ENCODE data around the gene BRINP1.
"Not testable (repeated sequence)": the region's sequence is repeated elsewhere in the genome, so short reads cannot be mapped to it uniquely, and the experiment has no call there.

Gene BRINP1

DNA sequence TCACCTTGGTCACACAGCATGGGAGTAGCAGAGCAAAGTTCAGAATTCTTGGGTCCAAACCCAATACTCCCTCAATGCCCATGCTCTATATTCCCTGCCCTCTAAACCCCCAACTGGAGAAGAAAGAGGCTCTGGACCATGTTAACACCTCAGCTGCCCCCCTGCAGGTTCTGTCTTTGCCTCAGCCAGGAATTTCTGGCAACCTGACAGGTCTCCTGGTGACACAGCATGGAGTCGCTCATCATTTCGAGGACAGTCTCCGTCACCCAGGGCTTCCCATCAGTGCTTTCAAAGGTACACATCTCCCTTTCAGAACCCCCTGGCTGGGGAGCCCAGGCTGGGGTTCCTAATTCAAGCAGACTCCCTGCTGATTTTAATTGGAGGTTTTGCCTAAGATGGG is 189.5 kb downstream of the BRINP1 start:
- H3K27ac ChIP-seq = no peak overlapping the region
- TF ChIP-seq, protein P1, sequence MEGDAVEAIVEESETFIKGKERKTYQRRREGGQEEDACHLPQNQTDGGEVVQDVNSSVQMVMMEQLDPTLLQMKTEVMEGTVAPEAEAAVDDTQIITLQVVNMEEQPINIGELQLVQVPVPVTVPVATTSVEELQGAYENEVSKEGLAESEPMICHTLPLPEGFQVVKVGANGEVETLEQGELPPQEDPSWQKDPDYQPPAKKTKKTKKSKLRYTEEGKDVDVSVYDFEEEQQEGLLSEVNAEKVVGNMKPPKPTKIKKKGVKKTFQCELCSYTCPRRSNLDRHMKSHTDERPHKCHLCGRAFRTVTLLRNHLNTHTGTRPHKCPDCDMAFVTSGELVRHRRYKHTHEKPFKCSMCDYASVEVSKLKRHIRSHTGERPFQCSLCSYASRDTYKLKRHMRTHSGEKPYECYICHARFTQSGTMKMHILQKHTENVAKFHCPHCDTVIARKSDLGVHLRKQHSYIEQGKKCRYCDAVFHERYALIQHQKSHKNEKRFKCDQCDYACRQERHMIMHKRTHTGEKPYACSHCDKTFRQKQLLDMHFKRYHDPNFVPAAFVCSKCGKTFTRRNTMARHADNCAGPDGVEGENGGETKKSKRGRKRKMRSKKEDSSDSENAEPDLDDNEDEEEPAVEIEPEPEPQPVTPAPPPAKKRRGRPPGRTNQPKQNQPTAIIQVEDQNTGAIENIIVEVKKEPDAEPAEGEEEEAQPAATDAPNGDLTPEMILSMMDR (IDR thresholded peaks at IDR 0.05) = no peak
- no peak for TF ChIP-seq ZFX (IDR thresholded peaks at IDR 0.05; ENCODE audit: borderline replicate concordance)

DNA sequence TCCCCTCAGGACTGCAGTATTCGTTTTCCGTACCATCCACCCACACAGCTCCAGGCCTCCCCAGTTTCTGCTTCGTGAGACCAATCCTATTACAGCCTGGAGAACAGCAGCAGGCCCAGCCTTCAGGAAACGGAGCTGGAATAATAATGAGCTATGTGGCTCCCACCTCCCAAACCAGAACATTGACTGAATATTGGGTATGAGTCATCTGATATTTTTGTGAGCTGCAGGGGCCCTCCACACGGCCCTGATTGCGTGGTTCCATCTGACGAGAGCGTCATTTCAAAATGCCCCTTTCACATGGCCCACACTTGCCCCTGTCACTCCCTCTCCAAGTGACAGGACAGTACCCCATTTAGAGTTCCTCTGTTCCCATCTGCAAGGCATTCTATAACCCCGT is 192.0 kb downstream of the BRINP1 start:
- H3K27ac ChIP-seq = no peak overlapping the region
- TF ChIP-seq, protein P1 (IDR thresholded peaks at IDR 0.05) = no peak
- no peak for TF ChIP-seq ZFX (IDR thresholded peaks at IDR 0.05; ENCODE audit: borderline replicate concordance)

DNA sequence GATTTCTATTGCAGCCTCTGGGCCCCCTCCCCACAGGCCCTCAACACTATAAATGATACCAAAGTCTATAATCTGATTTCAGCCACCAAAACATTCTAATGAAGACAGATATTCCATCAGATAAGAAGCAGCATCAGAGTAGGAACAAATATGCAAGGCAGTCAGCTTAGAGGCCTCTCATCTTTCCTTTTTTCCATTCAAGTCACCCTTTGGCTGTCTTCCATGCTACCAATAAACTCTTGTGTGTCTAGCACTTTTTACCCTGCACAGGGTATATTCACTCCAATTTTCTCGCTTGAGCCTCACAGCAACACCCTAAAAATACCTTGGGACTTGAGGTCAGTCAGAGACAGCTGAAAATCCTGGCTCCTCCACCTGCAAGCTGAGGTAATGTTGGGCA is 193.7 kb downstream of the BRINP1 start:
- no peak for TF ChIP-seq ZFX (IDR thresholded peaks at IDR 0.05; ENCODE audit: borderline replicate concordance)
- TF ChIP-seq, protein P1 (IDR thresholded peaks at IDR 0.05) = no peak
- H3K27ac ChIP-seq = no peak overlapping the region

DNA sequence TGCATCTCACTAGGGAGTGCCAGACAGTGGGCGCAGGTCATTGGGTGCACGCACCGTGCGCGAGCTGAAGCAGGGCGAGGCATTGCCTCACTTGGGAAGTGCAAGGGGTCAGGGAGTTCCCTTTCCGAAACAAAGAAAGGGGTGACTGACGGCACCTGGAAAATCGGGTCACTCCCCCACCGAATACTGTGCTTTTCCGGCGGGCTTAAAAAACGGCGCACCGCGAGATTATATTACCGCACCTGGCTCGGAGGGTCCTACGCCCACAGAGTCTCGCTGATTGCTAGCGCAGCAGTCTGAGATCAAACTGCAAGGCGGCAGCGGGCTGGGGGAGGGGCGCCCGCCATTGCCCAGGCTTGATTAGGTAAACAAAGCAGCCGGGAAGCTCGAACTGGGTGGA is 200.0 kb downstream of the BRINP1 start:
- H3K27ac ChIP-seq = not testable (repeated sequence)

DNA sequence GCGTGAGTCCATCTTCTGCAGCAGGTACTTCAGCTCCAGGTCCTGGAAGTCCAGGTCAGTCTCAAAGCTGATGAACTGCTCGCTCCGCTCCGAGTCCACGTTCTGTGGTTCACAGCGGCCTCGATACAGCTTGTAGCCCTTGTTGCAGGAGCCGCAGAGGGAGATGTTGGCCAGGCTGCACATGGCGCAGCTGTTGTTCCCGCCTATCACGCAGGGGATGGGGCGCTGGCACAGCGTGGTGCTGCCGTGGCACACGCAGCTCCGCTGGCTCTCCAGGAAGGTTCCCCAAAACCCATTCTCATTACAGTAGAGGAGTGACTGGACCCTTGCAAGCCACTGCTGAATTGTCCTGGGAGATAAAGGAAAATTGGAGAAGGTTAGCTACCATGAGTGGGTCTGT is 201.4 kb downstream of the BRINP1 start:
- no peak for TF ChIP-seq ZFX (IDR thresholded peaks at IDR 0.05; ENCODE audit: borderline replicate concordance)
- TF ChIP-seq, protein P1 (IDR thresholded peaks at IDR 0.05) = no peak
- no peak overlapping the region for H3K27ac ChIP-seq

DNA sequence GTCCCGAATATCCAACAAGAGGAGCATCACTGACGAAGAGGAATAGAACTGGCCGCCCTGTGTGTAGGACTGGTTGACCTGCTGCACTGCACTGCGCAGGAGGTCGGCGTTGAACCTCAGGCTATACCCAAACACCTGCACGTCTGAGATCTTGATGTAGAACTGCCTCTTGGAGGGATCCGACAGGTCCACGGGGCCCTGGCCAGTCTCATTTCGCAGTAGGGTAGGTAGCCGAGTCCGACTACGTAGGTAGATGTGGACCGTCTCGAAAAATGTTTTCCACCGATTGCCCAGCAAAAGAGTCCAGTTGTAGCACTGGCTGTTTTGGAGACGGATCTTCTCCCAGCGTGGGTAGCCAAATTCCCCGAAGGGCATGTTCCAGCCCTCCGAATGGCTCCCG is 202.0 kb downstream of the BRINP1 start:
- H3K27ac ChIP-seq = no peak overlapping the region
- TF ChIP-seq ZFX (IDR thresholded peaks at IDR 0.05; ENCODE audit: borderline replicate concordance) = no peak
- TF ChIP-seq, protein P1 (IDR thresholded peaks at IDR 0.05) = no peak

DNA sequence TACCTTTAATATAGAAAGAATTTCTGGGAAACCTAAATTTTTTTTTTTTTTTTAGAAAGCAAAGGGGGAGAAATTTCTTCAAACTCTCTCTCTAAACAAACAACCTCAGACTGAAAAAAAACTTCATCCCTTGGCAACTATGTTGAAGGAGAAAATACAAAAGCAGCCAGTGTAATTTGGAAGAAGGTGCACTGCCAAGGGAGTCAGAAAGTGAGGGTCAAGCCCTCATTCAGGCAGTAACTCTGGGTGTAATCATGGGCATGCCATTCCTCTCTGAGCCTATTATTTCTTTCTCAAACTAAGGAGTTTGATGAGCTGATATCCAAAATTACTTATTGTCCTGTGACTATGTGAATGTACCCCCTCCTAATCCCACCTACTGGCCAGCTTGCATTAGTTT is 203.1 kb downstream of the BRINP1 start:
- no peak overlapping the region for H3K27ac ChIP-seq
- TF ChIP-seq ZFX (IDR thresholded peaks at IDR 0.05; ENCODE audit: borderline replicate concordance) = no peak

DNA sequence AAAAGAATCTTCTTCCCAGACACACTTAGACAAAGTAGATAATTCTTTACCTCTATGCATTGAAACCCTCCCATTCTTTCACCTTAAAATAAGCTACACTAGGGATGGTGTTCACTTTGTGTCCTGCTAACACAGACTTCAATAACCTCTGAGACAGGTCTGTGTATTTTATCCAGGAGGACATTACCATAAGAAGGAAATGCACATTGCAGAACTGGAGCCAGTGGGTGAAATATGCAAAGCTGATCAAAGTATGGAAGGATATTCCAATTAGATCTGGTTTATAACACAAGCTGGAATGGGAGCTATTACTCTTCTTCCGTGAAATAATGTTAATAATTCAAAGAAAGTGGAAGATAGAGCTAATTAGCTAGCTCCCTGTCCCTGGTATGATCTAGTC is 204.1 kb downstream of the BRINP1 start:
- TF ChIP-seq ZFX (IDR thresholded peaks at IDR 0.05; ENCODE audit: borderline replicate concordance) = no peak
- TF ChIP-seq, protein P1 (IDR thresholded peaks at IDR 0.05) = no peak
- no peak overlapping the region for H3K27ac ChIP-seq
